ENCODE results near the gene ST3GAL5.
"Not testable (repeated sequence)": the region's sequence is repeated elsewhere in the genome, so short reads cannot be mapped to it uniquely, and the experiment has no call there.

ST3GAL5 gene

GRCh38 chr2:85888684-85889626 is at the start of gene ST3GAL5:
ST3GAL5 (minus strand) TSS chr2:85888990; CDS start chr2:85888905, 85 bp downstream.
- peak; percentile 84 for DNase-seq

GRCh38 chr2:85938456-85938855 is 49.7 kb upstream of the ST3GAL5 start:
- DNase-seq: peak; percentile 51

- no peak for DNase-seq
These were observed 48.3 kb upstream of the ST3GAL5 start for GRCh38 chr2:85937069-85937439.

- DNase-seq: no peak
These were observed 47.8 kb upstream of the ST3GAL5 start for GRCh38 chr2:85936421-85937068.

GRCh38 chr2:85935746-85936208 is 47.0 kb upstream of the ST3GAL5 start:
- DNase-seq: peak; percentile 92

- DNase-seq: peak; percentile 23
These were observed 46.5 kb upstream of the ST3GAL5 start for GRCh38 chr2:85935170-85935745.

- DNase-seq: peak; percentile 87
These were observed 45.2 kb upstream of the ST3GAL5 start for GRCh38 chr2:85933753-85934594.

GRCh38 chr2:85931151-85931550 is 42.4 kb upstream of the ST3GAL5 start:
- not testable (repeated sequence) for DNase-seq

- no peak for DNase-seq
These were observed 41.6 kb upstream of the ST3GAL5 start for GRCh38 chr2:85930129-85931124.

GRCh38 chr2:85929096-85930050 is 40.6 kb upstream of the ST3GAL5 start:
- no peak for DNase-seq

- no peak for DNase-seq
These were observed 38.3 kb upstream of the ST3GAL5 start for GRCh38 chr2:85926931-85927661.

GRCh38 chr2:85926526-85926925 is 37.7 kb upstream of the ST3GAL5 start:
- DNase-seq: no peak

GRCh38 chr2:85925216-85925671 is 36.5 kb upstream of the ST3GAL5 start:
- DNase-seq: no peak

GRCh38 chr2:85924522-85924921 is 35.7 kb upstream of the ST3GAL5 start:
- peak; percentile 48 for DNase-seq

- DNase-seq: no peak
These were observed 33.4 kb upstream of the ST3GAL5 start for GRCh38 chr2:85922199-85922598.

- DNase-seq: no peak
These were observed 32.9 kb upstream of the ST3GAL5 start for GRCh38 chr2:85921659-85922058.

- DNase-seq: peak; percentile 67
These were observed 32.2 kb upstream of the ST3GAL5 start for GRCh38 chr2:85920810-85921545.

Data from fibroblast of upper back skin (primary cell).